K562 (cell line): ENCODE measurements around the gene QARS1.

Experiments
- HCFC1 ChIP-seq: IDR thresholded peaks from 2 replicates; pipeline ENCODE4 v1.6.1; 2012; ENCODE audit warnings: low read depth, low read length, improper control_type of control experiment
- ZNF76 ChIP-seq: fragments of 250-450 bp; sonication (Bioruptor Pico); IDR thresholded peaks from 2 replicates; pipeline ENCODE4 v1.4.0; 2020; ENCODE audit warnings: mild to moderate bottlenecking, moderate library complexity, borderline replicate concordance

DNA sequence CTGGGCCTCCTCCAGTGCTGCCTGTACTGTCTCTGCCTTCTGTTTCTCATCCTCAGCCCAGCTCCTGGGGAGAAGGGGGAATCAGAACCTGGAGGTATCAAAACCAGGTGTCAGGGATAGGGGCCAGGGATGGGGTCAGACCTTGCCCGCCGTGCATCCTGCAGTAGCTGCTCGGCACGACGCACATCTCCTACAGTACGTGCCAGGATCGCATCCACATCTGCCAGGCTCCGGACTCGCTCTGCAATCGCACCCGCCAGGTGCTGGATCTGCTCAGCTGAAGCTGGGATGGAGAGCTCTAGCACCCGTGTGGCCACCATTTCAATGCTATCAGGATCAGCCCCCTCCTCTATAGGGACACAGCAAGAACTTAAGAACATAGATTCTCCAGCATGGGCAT lies 17.5 kb upstream of the QARS1 start:
- no peak for TF ChIP-seq HCFC1
- no peak for TF ChIP-seq ZNF76 (CRISPR knock-in tag)
